Choroid plexus epithelial cell (primary cell): ENCODE results near the gene CREG1.

ENCODE experiments used
- DNase-seq: peaks from one replicate; pipeline ENCODE4 v3.0.0-alpha.2; 2010; ENCODE audit warnings: low read depth
- H3K4me3 ChIP-seq: 2 replicates; pipeline ENCODE4 v1.5.1; 2011; ENCODE audit warnings: low read depth, mild to moderate bottlenecking, control low read depth, low read length, moderate library complexity
- TF ChIP-seq, protein P1 (sequence below): conservative IDR thresholded peaks from 2 replicates; pipeline ENCODE4 v1.5.1; 2011; ENCODE audit warnings: low read depth, mild to moderate bottlenecking, control low read depth, inconsistent platforms, low read length, moderate library complexity

CREG1 gene

DNA sequence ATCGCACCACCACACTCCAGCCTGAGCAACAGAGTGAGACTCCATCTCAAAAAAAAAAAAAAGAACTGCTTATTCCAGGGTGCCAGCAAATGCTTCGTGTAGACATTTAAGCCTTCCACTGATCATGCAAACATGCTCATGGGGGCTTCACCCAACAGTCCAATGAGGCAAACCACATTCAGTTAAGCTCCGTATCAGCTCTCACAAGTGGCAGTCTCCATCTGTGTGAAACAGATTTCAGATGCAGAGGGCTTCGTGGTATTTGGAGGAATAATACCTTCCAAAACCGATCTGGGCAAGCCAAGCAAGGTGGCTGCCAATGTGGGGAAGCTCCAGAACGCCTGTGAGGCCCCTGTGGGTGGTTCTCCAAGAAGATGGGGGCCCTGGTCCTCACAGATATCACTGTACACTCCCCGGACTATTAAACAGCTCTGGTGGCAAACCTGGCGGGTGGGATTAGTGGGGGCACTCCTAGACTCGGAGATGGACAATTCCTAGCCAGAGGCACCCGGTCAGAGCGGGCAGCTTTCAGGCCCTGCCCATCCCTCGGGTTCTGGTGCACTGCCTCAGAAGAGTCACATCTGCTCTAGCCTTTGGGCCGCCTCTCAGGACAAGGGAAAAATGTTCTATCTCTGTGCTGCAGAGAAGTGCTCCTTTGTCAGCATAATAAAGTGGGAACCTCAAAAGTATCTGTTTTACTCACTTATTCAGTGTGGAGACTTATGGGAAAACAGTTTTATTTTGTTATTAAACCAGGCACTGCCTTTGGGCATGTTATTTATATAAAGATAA is 10.2 kb downstream of the CREG1 start:
- no peak for DNase-seq
- TF ChIP-seq, protein P1, sequence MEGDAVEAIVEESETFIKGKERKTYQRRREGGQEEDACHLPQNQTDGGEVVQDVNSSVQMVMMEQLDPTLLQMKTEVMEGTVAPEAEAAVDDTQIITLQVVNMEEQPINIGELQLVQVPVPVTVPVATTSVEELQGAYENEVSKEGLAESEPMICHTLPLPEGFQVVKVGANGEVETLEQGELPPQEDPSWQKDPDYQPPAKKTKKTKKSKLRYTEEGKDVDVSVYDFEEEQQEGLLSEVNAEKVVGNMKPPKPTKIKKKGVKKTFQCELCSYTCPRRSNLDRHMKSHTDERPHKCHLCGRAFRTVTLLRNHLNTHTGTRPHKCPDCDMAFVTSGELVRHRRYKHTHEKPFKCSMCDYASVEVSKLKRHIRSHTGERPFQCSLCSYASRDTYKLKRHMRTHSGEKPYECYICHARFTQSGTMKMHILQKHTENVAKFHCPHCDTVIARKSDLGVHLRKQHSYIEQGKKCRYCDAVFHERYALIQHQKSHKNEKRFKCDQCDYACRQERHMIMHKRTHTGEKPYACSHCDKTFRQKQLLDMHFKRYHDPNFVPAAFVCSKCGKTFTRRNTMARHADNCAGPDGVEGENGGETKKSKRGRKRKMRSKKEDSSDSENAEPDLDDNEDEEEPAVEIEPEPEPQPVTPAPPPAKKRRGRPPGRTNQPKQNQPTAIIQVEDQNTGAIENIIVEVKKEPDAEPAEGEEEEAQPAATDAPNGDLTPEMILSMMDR, result no peak
- no peak overlapping the region for H3K4me3 ChIP-seq

DNA sequence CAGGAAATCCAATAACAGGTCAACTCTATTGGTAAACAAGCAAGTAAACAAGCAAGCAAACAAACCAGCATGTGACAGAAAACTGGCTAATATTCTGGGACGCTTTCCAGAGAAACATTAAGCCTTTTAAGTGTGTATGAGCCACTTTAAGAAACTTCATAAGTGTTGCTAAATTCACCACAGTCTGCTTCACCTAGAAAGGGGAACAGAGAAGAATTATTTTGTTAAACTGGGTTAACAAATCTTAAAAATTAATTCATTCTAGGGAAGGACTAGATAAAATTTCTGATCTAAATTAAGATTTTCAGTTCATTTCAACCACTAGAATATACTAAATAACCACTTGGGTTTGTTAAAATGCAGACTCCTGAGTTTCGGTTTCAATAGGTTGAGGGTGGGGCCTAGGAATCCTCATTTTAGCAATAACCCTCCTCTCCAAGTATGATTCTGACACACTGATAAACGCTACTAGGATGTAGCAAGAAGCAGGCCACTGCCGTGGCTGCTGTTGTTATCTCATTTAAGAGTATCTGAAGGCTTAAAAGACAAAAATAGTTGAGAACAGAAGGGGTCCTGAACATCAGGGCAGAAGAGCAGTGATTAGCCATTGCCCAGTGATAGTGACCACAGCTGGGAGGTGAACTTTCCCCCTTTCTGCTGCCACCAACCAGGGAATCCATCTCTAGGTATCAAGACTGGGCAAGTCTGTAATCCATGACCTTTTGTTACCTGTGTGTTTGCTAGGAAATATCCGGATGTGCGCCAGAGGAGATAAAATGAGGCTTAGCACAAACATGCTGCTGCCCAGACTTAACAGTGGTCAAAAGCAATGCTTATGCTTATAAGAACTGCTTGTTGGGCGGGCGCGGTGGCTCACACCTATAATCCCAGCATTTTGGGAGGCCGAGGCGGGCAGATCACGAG is 11.2 kb downstream of the CREG1 start:
- H3K4me3 ChIP-seq, result no peak overlapping the region
- TF ChIP-seq, protein P1, result no peak
- DNase-seq, result no peak

DNA sequence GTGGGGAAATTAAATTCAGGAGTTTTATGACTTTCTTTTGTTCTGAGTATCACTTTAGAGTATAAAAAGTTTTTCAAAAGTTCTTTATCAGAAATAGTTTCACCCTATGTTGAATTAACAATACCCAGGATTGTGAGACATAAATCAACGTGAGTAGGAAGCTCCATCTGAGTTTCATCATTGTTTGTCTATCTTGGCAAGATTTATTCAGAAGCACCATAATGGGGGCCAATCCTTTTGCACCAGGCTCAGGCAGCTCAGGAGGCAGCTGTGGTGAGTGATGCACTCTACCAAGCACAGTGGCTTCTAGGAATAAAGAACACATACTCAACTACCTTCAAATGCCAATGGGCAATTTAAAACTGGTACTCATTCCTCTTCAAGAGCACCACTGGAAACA is 12.0 kb downstream of the CREG1 start:
- no peak overlapping the region for H3K4me3 ChIP-seq
- peak; percentile 79 for DNase-seq
- TF ChIP-seq, protein P1, result no peak

DNA sequence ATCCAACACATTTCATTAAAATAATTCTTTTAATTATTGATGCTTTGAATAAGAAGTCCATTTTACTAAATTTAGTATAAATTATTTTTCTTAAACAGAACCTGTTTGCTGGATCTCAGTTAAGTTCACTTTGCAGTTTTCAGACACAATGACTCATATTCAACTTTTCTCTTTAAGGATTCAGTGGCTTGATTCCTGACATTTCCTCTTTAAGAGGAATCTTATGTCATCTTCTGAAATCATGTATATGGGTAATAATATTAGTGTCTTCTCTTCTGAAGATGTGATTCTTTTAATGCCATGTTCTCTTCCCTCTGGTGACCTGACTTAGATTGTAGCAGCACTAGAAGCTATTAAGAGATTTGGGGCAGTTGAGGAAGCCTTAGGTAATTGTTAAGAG is 12.6 kb downstream of the CREG1 start:
- TF ChIP-seq, protein P1, result no peak
- DNase-seq, result peak; percentile 35
- no peak overlapping the region for H3K4me3 ChIP-seq

DNA sequence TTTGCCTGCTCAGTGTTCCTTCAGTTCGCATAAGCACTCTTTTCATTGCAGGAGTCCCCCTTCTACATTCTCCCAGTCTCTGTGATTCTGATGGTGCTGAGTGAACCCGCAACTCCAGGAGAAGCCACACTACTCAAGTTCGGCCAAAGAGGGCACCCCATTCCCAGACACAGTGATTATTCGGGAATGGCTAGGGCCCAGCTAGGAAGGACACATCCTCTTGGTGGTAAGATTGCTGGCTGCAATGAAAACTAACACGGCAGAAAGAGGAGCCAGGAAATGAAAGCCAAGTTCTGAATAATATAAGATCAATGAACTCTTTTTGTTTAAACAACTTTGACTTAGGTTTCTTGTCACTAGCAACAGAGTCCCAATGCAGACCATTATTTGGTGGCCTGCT is 14.9 kb downstream of the CREG1 start:
- DNase-seq, result no peak
- TF ChIP-seq, protein P1, result peak; percentile 7

DNA sequence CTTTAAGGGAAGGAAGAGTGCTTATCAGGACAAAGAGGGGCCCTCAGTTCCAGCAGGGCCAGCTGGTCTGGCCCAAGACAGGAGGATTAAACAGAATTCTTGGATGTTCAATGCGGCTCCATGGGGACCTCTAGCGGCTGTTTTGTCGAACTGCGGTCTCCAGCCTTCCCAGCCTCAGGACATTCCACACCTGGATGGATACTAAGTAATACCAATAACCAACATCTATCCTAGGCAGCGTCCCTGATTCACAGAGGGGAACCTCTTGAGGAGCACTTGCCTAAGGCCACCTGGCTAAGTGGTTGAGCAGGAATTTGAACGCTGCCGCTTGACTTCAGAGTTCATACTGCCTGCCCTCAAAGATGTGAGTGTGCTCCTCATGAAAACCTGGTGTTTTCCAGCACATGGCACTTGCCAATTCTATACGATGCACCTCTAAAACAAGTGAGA is 19.7 kb downstream of the CREG1 start:
- H3K4me3 ChIP-seq, result no peak overlapping the region
- TF ChIP-seq, protein P1, result peak; percentile 92
- DNase-seq, result peak; percentile 74

More for the DNA sequence above, 14.9 kb downstream of the CREG1 start:
- no peak overlapping the region for H3K4me3 ChIP-seq
